GM18951 (cell line): Measurements from ENCODE around the gene TEX2.

Experiments used
- POLR2A ChIP-seq: IDR thresholded peaks from 4 replicates; pipeline ENCODE4 v1.6.1; 2011; ENCODE audit warnings: mild to moderate bottlenecking; ENCODE audit not compliant: insufficient read length, insufficient read depth; ENCODE audit errors: extremely low read depth
- in situ Hi-C: fragments of 300-500 bp; cut with MboI; formaldehyde crosslinking; loops from one replicate; pipeline ENCODE4 v1.12.0; 2022; ENCODE audit warnings: low sequenced_read_pairs, mixed read lengths, inconsistent platforms; ENCODE audit not compliant: unreplicated experiment

TEX2 gene

GRCh38 chr17:64115043-64115698, 147.9 kb downstream of the TEX2 start:
- no peak for TF ChIP-seq POLR2A
- in situ Hi-C loops, result no loop called here

- in situ Hi-C loops, result no loop called here
- no peak for TF ChIP-seq POLR2A
Measured at GRCh38 chr17:64113006-64113405, 150.1 kb downstream of the TEX2 start.

- TF ChIP-seq POLR2A, result no peak
- in situ Hi-C loops, result no loop called here
Measured at GRCh38 chr17:64111831-64112230, 151.2 kb downstream of the TEX2 start.

GRCh38 chr17:64110379-64111152, 152.5 kb downstream of the TEX2 start:
- in situ Hi-C loops, result no loop called here
- no peak for TF ChIP-seq POLR2A

GRCh38 chr17:64109400-64109799, 153.7 kb downstream of the TEX2 start:
- no peak for TF ChIP-seq POLR2A
- in situ Hi-C loops, result no loop called here

- in situ Hi-C loops, result no loop called here
- TF ChIP-seq POLR2A, result no peak
Measured at GRCh38 chr17:64107500-64108236, 155.4 kb downstream of the TEX2 start.

- TF ChIP-seq POLR2A, result no peak
- in situ Hi-C loops, result no loop called here
Measured at GRCh38 chr17:64106918-64107317, 156.1 kb downstream of the TEX2 start.

- no peak for TF ChIP-seq POLR2A
- in situ Hi-C loops, result no loop called here
Measured at GRCh38 chr17:64103391-64104364, 159.4 kb downstream of the TEX2 start.

GRCh38 chr17:64102627-64103390, 160.3 kb downstream of the TEX2 start:
- in situ Hi-C loops, result no loop called here

GRCh38 chr17:64099543-64099942, 163.5 kb downstream of the TEX2 start:
- in situ Hi-C loops, result no loop called here
- no peak for TF ChIP-seq POLR2A

More at GRCh38 chr17:64102627-64103390, 160.3 kb downstream of the TEX2 start:
- TF ChIP-seq POLR2A, result no peak
